Activated T-cell treated with anti-CD3 and anti-CD28 coated beads, Interleukin-2, amount 50 U/mL, for 4 hours (primary cell): ENCODE data around the gene AIF1. TPM values are rescaled to one million over a fixed set of nuclear protein-coding genes. Genes with fewer than 3 reads are reported as not detected.
"Not testable (repeated sequence)": the region's sequence is repeated elsewhere in the genome, so short reads cannot be mapped to it uniquely, and the experiment has no call there.

Source experiments
- ATAC-seq, 2 donors: fragments of 200-7000 bp; cut with Tn5 transposase; one replicate each; pipeline ENCODE4 v1.10.0; 2021
- DNase-seq: peaks from one replicate; pipeline ENCODE4 v3.0.0-alpha.2; 2020
- H3K27me3 Mint-ChIP-seq: one replicate; pipeline ENCODE4 v1.8.0; 2021; ENCODE audit warnings: low read depth, mixed read lengths
- H3K36me3 Mint-ChIP-seq: one replicate; pipeline ENCODE4 v1.8.0; 2022; ENCODE audit warnings: mixed read lengths; ENCODE audit not compliant: insufficient read depth
- H3K4me1 Mint-ChIP-seq: one replicate; pipeline ENCODE4 v1.8.0; 2021; ENCODE audit warnings: low read depth, mixed read lengths
- H3K4me3 Mint-ChIP-seq: one replicate; pipeline ENCODE4 v1.8.0; 2021; ENCODE audit warnings: mild to moderate bottlenecking, moderate library complexity, mixed read lengths
- H3K9me3 Mint-ChIP-seq: one replicate; pipeline ENCODE4 v1.8.0; 2021; ENCODE audit warnings: mixed read lengths
- total RNA-seq, 3 donors: library from RNA; stranded (reverse); gene quantifications; one replicate each; pipeline ENCODE4 v1.2.1, GENCODE V29; 2021

Gene AIF1
- total RNA-seq, 3 donors from 2014 or later, result 18.5 to 57.5 (median 36.5) TPM

- Mint-ChIP-seq H3K9me3 (no peaks in the 10 kb centered on the region), H3K4me3 (peak overlapping the region; percentile 31), H3K27me3 (no peaks in the 10 kb centered on the region), H3K36me3 (peaks cover 5% of the 10 kb centered on the region), H3K4me1 (peaks cover 72% of the 10 kb centered on the region)
- no peak for DNase-seq
- ATAC-seq, result no peak
These were observed 26.0 kb upstream of the AIF1 start for GRCh38 chr6:31588871-31589650.

GRCh38 chr6:31590691-31591090, 24.3 kb upstream of the AIF1 start:
- ATAC-seq, H3K9me3 Mint-ChIP-seq, DNase-seq, H3K27me3 Mint-ChIP-seq, H3K4me3 Mint-ChIP-seq, H3K36me3 Mint-ChIP-seq: not testable (repeated sequence)
- H3K4me1 Mint-ChIP-seq, result peaks cover 62% of the 10 kb centered on the region

- no peaks in the 10 kb centered on the region for H3K27me3 Mint-ChIP-seq
- DNase-seq (no peak), ATAC-seq (peak in 1 of 2 donors; percentile 11)
- peak overlapping the region; percentile 63 for H3K4me3 Mint-ChIP-seq
- H3K9me3 Mint-ChIP-seq, result no peaks in the 10 kb centered on the region
- peaks cover 59% of the 10 kb centered on the region for H3K4me1 Mint-ChIP-seq
- peaks cover 5% of the 10 kb centered on the region for H3K36me3 Mint-ChIP-seq
These were observed 22.6 kb upstream of the AIF1 start for GRCh38 chr6:31592396-31592771.

- no peak overlapping the region for H3K4me3 Mint-ChIP-seq
- ATAC-seq (peak; percentile 75 to 81), DNase-seq (peak; percentile 38)
- no peaks in the 10 kb centered on the region for H3K9me3 Mint-ChIP-seq
- H3K36me3 Mint-ChIP-seq, result no peaks in the 10 kb centered on the region
- peaks cover 46% of the 10 kb centered on the region for H3K4me1 Mint-ChIP-seq
- no peaks in the 10 kb centered on the region for H3K27me3 Mint-ChIP-seq
These were observed 18.0 kb upstream of the AIF1 start for GRCh38 chr6:31597006-31597405.

GRCh38 chr6:31607317-31607716, 7.7 kb upstream of the AIF1 start:
- Mint-ChIP-seq H3K9me3 (no peaks in the 10 kb centered on the region), H3K36me3 (no peaks in the 10 kb centered on the region), H3K4me3 (no peak overlapping the region), H3K4me1 (no peaks in the 10 kb centered on the region), H3K27me3 (no peaks in the 10 kb centered on the region)
- no peak for ATAC-seq
- no peak for DNase-seq

GRCh38 chr6:31609519-31610406, 5.3 kb upstream of the AIF1 start:
- H3K4me3 Mint-ChIP-seq, result no peak overlapping the region
- no peak for ATAC-seq
- no peak for DNase-seq
- H3K27me3 Mint-ChIP-seq, result no peaks in the 10 kb centered on the region
- H3K9me3 Mint-ChIP-seq, result no peaks in the 10 kb centered on the region
- peaks cover 5% of the 10 kb centered on the region for H3K4me1 Mint-ChIP-seq
- H3K36me3 Mint-ChIP-seq, result no peaks in the 10 kb centered on the region

- no peaks in the 10 kb centered on the region for H3K27me3 Mint-ChIP-seq
- no peak overlapping the region for H3K4me3 Mint-ChIP-seq
- ATAC-seq (no peak), DNase-seq (no peak)
- H3K4me1 Mint-ChIP-seq, result peaks cover 17% of the 10 kb centered on the region
- no peaks in the 10 kb centered on the region for H3K9me3 Mint-ChIP-seq
- H3K36me3 Mint-ChIP-seq, result no peaks in the 10 kb centered on the region
These were observed 4.1 kb upstream of the AIF1 start for GRCh38 chr6:31610968-31611367.

GRCh38 chr6:31614075-31614619, 887 bp upstream of the AIF1 start:
- no peak for DNase-seq
- no peaks in the 10 kb centered on the region for H3K36me3 Mint-ChIP-seq
- H3K9me3 Mint-ChIP-seq, result no peaks in the 10 kb centered on the region
- no peak for ATAC-seq
- H3K4me1 Mint-ChIP-seq, result peaks cover 28% of the 10 kb centered on the region
- no peaks in the 10 kb centered on the region for H3K27me3 Mint-ChIP-seq
- no peak overlapping the region for H3K4me3 Mint-ChIP-seq

GRCh38 chr6:31615748-31616147, 714 bp downstream of the AIF1 start:
- Mint-ChIP-seq H3K9me3 (no peaks in the 10 kb centered on the region), H3K36me3 (no peaks in the 10 kb centered on the region), H3K4me3 (peak overlapping the region; percentile 72), H3K27me3 (no peaks in the 10 kb centered on the region), H3K4me1 (peaks cover 31% of the 10 kb centered on the region)
- DNase-seq (no peak), ATAC-seq (no peak)

GRCh38 chr6:31617010-31617409, 2.0 kb downstream of the AIF1 start:
- no peak for ATAC-seq
- no peaks in the 10 kb centered on the region for H3K9me3 Mint-ChIP-seq
- no peak for DNase-seq
- H3K36me3 Mint-ChIP-seq, result peaks cover 7% of the 10 kb centered on the region
- peaks cover 37% of the 10 kb centered on the region for H3K4me1 Mint-ChIP-seq
- no peaks in the 10 kb centered on the region for H3K27me3 Mint-ChIP-seq
- H3K4me3 Mint-ChIP-seq, result peak overlapping the region; percentile 72

- peak; percentile 83 for ATAC-seq
- peaks cover 41% of the 10 kb centered on the region for H3K4me1 Mint-ChIP-seq
- H3K4me3 Mint-ChIP-seq, result peak overlapping the region; percentile 92
- DNase-seq, result peak; percentile 97
- H3K27me3 Mint-ChIP-seq, result no peaks in the 10 kb centered on the region
- H3K9me3 Mint-ChIP-seq, result no peaks in the 10 kb centered on the region
- peaks cover 21% of the 10 kb centered on the region for H3K36me3 Mint-ChIP-seq
These were observed 5.0 kb downstream of the AIF1 start for GRCh38 chr6:31619805-31620585.

GRCh38 chr6:31620586-31621319, 5.7 kb downstream of the AIF1 start, which contains the start of gene PRRC2A:
Gene PRRC2A, plus strand, starts transcription at chr6:31620715. Its CDS starts 2,075 bp downstream, at chr6:31622790.
- H3K9me3 Mint-ChIP-seq, result no peaks in the 10 kb centered on the region
- peaks cover 34% of the 10 kb centered on the region for H3K4me1 Mint-ChIP-seq
- H3K27me3 Mint-ChIP-seq, result no peaks in the 10 kb centered on the region
- no peak for DNase-seq
- peaks cover 28% of the 10 kb centered on the region for H3K36me3 Mint-ChIP-seq
- peak; percentile 72 for ATAC-seq
- H3K4me3 Mint-ChIP-seq, result peak within 1 kb of the TSS; percentile 92

- Mint-ChIP-seq H3K27me3 (no peaks in the 10 kb centered on the region), H3K9me3 (no peaks in the 10 kb centered on the region), H3K4me1 (peaks cover 27% of the 10 kb centered on the region), H3K4me3 (peak overlapping the region; percentile 92), H3K36me3 (peaks cover 34% of the 10 kb centered on the region)
- DNase-seq (no peak), ATAC-seq (no peak)
These were observed 6.4 kb downstream of the AIF1 start for GRCh38 chr6:31621320-31621939.
